GM12878 (cell line): ENCODE results near the gene RPL29. TPM values are rescaled to one million over a fixed set of nuclear protein-coding genes. Genes with fewer than 3 reads are reported as not detected.

Experiments
- ATF3 ChIP-seq: IDR thresholded peaks from 2 replicates; pipeline ENCODE4 v1.6.1; 2011; ENCODE audit warnings: low read depth, mild to moderate bottlenecking, low read length, moderate library complexity, borderline replicate concordance; ENCODE audit errors: extremely low read depth
- BHLHE40 ChIP-seq, 2 experiments: fragments of 450-650 bp in 1 of 2; IDR thresholded peaks; 2 replicates each; pipeline ENCODE4 v1.6.1; 2011 to 2017; ENCODE audit warnings: low read depth in 2 of 2, borderline replicate concordance in 1 of 2, improper control_type of control experiment in 1 of 2, low read length in 1 of 2, mild to moderate bottlenecking in 1 of 2
- BMI1 ChIP-seq: fragments of 450-650 bp; IDR thresholded peaks from 2 replicates; pipeline ENCODE4 v1.6.1; 2016; ENCODE audit warnings: mild to moderate bottlenecking, moderate library complexity, borderline replicate concordance
- CBFB ChIP-seq: IDR thresholded peaks from 2 replicates; pipeline ENCODE4 v1.6.1; 2016; ENCODE audit warnings: antibody characterized with exemption, low read depth
- CEBPB ChIP-seq, 2 experiments: fragments of 150-350 bp in 1 of 2; IDR thresholded peaks; 2 replicates each; pipeline ENCODE4 v1.6.1; 2012 to 2014; ENCODE audit warnings: low read depth in 2 of 2, low read length in 2 of 2, borderline replicate concordance in 1 of 2, inconsistent platforms in 1 of 2
- ELK1 ChIP-seq: IDR thresholded peaks from 2 replicates; pipeline ENCODE4 v1.6.1; 2012; ENCODE audit warnings: low read depth, low read length, improper control_type of control experiment
- FOS ChIP-seq: IDR thresholded peaks from 3 replicates; pipeline ENCODE4 v1.6.1; 2011; ENCODE audit warnings: borderline replicate concordance; ENCODE audit not compliant: insufficient read length; ENCODE audit errors: extremely low read depth
- HDAC6 ChIP-seq: fragments of 200-600 bp; sonication (generic); IDR thresholded peaks from one replicate; pipeline ENCODE4 v1.8.0; 2017; ENCODE audit warnings: antibody characterized with exemption; ENCODE audit not compliant: unreplicated experiment
- HSF1 ChIP-seq: fragments of 150-350 bp; IDR thresholded peaks from 2 replicates; pipeline ENCODE4 v1.6.1; 2014; ENCODE audit warnings: mild to moderate bottlenecking, low read depth, low read length
- JUND ChIP-seq: IDR thresholded peaks from 2 replicates; pipeline ENCODE4 v1.6.1; 2012; ENCODE audit warnings: low read depth, mild to moderate bottlenecking, low read length, improper control_type of control experiment, moderate library complexity
- LARP7 ChIP-seq: fragments of 450-650 bp; IDR thresholded peaks from 2 replicates; pipeline ENCODE4 v1.6.1; 2017; ENCODE audit warnings: mild to moderate bottlenecking
- MEF2A ChIP-seq: IDR thresholded peaks from 2 replicates; pipeline ENCODE4 v1.6.1; 2011; ENCODE audit warnings: low read depth, mild to moderate bottlenecking, low read length, moderate library complexity; ENCODE audit not compliant: insufficient read depth
- MTA3 ChIP-seq: IDR thresholded peaks from 2 replicates; pipeline ENCODE4 v1.6.1; 2012; ENCODE audit warnings: low read length, inconsistent platforms, borderline replicate concordance
- MXI1 ChIP-seq: fragments of 150-350 bp; IDR thresholded peaks from 2 replicates; pipeline ENCODE4 v1.6.1; 2011; ENCODE audit warnings: low read depth, mild to moderate bottlenecking, inconsistent platforms, low read length, improper control_type of control experiment
- NKRF ChIP-seq: fragments of 450-650 bp; conservative IDR thresholded peaks from 2 replicates; pipeline ENCODE4 v1.6.1; 2017; ENCODE audit warnings: mild to moderate bottlenecking, moderate library complexity
- NR2C1 ChIP-seq: fragments of 450-650 bp; IDR thresholded peaks from 2 replicates; pipeline ENCODE4 v1.6.1; 2017; ENCODE audit warnings: antibody characterized with exemption, mild to moderate bottlenecking, moderate library complexity
- POU2F2 ChIP-seq: IDR thresholded peaks from 3 replicates; pipeline ENCODE4 v1.6.1; 2011; ENCODE audit warnings: low read depth, mild to moderate bottlenecking, low read length, borderline replicate concordance
- STAT1 ChIP-seq: fragments of 450-650 bp; conservative IDR thresholded peaks from 2 replicates; pipeline ENCODE4 v1.6.1; 2014; ENCODE audit warnings: antibody characterized with exemption, mild to moderate bottlenecking
- YBX1 ChIP-seq: fragments of 450-650 bp; IDR thresholded peaks from 2 replicates; pipeline ENCODE4 v1.6.1; 2016; ENCODE audit warnings: antibody characterized with exemption
- ZBTB4 ChIP-seq: fragments of 450-650 bp; formaldehyde crosslinking; IDR thresholded peaks from 2 replicates; pipeline ENCODE4 v1.4.0; 2022; ENCODE audit warnings: mild to moderate bottlenecking, moderate library complexity
- ZNF384 ChIP-seq: IDR thresholded peaks from 2 replicates; pipeline ENCODE4 v1.6.1; 2012; ENCODE audit warnings: low read depth, mild to moderate bottlenecking, low read length, improper control_type of control experiment, borderline replicate concordance
- polyA plus RNA-seq, 11 experiments: library from polyadenylated mRNA; depleted of rRNA in 4 of 11; unstranded in 6 of 11; stranded (reverse) in 5 of 11; fragments of >200 nt; fragmentation: Nextera tagmentation in 4 of 11; fragmentation: Illumina TruSeq in 1 of 11; extraction: Ambion mirVana in 4 of 11; extraction: Trizol in 1 of 11; gene quantifications; 1 replicate in 1 of 11; 2 replicates in 10 of 11; pipeline versions ENCODE4 v1.2.1 to v1.2.3, GENCODE V29; 2011 to 2016; ENCODE audit warnings: inconsistent platforms in 2 of 11, missing spikeins in 2 of 11, low read depth in 1 of 11
- total RNA-seq, 4 experiments: library from RNA; depleted of rRNA in 3 of 4; stranded (reverse); fragments of >200 nt in 3 of 4; fragmentation: Illumina TruSeq in 1 of 4; extraction: Trizol in 1 of 4; gene quantifications; 2 replicates each; pipeline versions ENCODE4 v1.2.1 to v1.2.3, GENCODE V29; 2013 to 2021

Gene RPL29
- total and polyA plus RNA-seq, 10 of the 15 experiments (the other 5 are each of a cell fraction or from before 2014, with no cell fraction given): 1,053 to 2,477 (median 1,657) TPM

GRCh38 chr3:51995346-51996163, at the start of gene RPL29 (continued):
- TF ChIP-seq ZBTB4 (CRISPR knock-in tag): no peak
- TF ChIP-seq ELK1: peak; percentile 97
- no peak for TF ChIP-seq FOS
- no peak for TF ChIP-seq HDAC6
- no peak for TF ChIP-seq ZNF384
- TF ChIP-seq HSF1: no peak; the same call in 1 of the 2 replicates
- peak in 1 of 2 experiments; percentile 5; a peak in 1 of 4 replicates for TF ChIP-seq CEBPB (IDR thresholded peaks at IDR 0.05; ENCODE audit: borderline replicate concordance in 1 of 2, low read depth in 2 of 2, low read length in 2 of 2)
- TF ChIP-seq LARP7: peak; percentile 85
- TF ChIP-seq MTA3: no peak; the same call in 1 of the 2 replicates
- TF ChIP-seq NR2C1: peak; percentile 99
- TF ChIP-seq BMI1: no peak
- TF ChIP-seq BHLHE40 (IDR thresholded peaks at IDR 0.05; ENCODE audit: borderline replicate concordance in 1 of 2, low read depth in 2 of 2, low read length in 1 of 2): peak in 1 of 2 experiments; percentile 70; a peak in 1 of 4 replicates
- TF ChIP-seq STAT1: peak; percentile 99
- TF ChIP-seq CBFB: peak; percentile 94
- peak; percentile 88 for TF ChIP-seq POU2F2
- no peak for TF ChIP-seq JUND
- no peak for TF ChIP-seq YBX1
- TF ChIP-seq MXI1: peak; percentile 88
- TF ChIP-seq ATF3: no peak
- TF ChIP-seq MEF2A: peak; percentile 74; the same call in 1 of the 2 replicates
- TF ChIP-seq NKRF: peak; percentile 36; the same call in 1 of the 2 replicates
